ENCODE data around the gene ARMC5. TPM values are rescaled to one million over a fixed set of nuclear protein-coding genes. Genes with fewer than 3 reads are reported as not detected.
A peak's percentile ranks its signal among the peaks of the same experiment; 100 is the strongest.
"Not testable (repeated sequence)": the region's sequence is repeated elsewhere in the genome, so short reads cannot be mapped to it uniquely, and the experiment has no call there.

The ARMC5 gene
- total RNA-seq, 6 experiments from 2014 or later, result 7.6 to 11.8 (median 9.3) TPM

DNA sequence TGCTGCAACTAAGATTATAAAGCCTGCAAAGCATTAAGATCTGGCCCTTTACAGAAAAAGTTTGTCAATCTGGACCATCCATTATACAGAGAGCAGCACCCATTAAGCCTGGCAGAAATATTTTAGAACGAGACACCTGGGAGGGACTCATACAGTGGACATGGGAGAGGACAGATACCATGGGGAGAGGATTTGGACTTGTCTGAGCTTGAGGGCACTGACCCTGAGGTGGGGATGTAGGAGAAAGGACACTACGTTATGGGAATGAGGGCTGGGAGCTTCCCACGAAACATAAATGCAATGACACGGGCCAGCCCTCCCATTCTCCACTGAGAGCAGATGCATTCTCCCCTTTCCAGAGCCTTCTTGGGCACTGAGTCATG is 42.7 kb downstream of the ARMC5 start:
- H3K9me3 Mint-ChIP-seq, result no peaks in the 10 kb centered on the region
- no peak overlapping the region for H3K27ac Mint-ChIP-seq
- H3K27me3 Mint-ChIP-seq (ENCODE audit: insufficient read depth), result no peaks in the 10 kb centered on the region
- H3K36me3 Mint-ChIP-seq (ENCODE audit: low read depth), result peaks cover 7% of the 10 kb centered on the region
- no peak overlapping the region for H3K4me3 Mint-ChIP-seq
- no peak for DNase-seq
- TF ChIP-seq, protein P1, sequence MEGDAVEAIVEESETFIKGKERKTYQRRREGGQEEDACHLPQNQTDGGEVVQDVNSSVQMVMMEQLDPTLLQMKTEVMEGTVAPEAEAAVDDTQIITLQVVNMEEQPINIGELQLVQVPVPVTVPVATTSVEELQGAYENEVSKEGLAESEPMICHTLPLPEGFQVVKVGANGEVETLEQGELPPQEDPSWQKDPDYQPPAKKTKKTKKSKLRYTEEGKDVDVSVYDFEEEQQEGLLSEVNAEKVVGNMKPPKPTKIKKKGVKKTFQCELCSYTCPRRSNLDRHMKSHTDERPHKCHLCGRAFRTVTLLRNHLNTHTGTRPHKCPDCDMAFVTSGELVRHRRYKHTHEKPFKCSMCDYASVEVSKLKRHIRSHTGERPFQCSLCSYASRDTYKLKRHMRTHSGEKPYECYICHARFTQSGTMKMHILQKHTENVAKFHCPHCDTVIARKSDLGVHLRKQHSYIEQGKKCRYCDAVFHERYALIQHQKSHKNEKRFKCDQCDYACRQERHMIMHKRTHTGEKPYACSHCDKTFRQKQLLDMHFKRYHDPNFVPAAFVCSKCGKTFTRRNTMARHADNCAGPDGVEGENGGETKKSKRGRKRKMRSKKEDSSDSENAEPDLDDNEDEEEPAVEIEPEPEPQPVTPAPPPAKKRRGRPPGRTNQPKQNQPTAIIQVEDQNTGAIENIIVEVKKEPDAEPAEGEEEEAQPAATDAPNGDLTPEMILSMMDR (IDR thresholded peaks at IDR 0.05), result no peak
- H3K4me1 Mint-ChIP-seq (ENCODE audit: low read depth), result peaks cover 17% of the 10 kb centered on the region

DNA sequence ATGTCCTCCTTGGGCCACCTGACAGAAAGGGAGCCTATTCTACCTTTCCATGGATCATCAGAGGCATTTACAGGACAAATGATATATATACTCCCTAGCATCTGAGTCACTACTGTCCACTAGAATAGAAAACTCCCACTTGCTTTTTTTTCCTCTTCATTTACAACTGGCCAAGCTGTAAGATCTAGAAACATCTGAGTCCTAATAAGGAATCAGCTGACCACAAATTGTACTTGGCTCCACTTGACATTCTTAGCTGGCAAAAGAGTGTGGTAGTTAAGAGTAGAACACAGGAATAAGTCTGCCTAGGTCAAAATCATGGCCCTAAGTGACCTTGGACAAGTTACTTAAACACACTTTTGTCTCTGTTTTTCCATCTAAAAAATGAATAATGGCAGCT is 43.7 kb downstream of the ARMC5 start:
- Mint-ChIP-seq H3K4me3 (no peak overlapping the region), H3K36me3 (ENCODE audit: low read depth) (peaks cover 14% of the 10 kb centered on the region), H3K4me1 (ENCODE audit: low read depth) (peaks cover 23% of the 10 kb centered on the region), H3K27ac (no peak overlapping the region), H3K27me3 (ENCODE audit: insufficient read depth) (peaks cover 2% of the 10 kb centered on the region; the same call in 1 of the 2 replicates), H3K9me3 (no peaks in the 10 kb centered on the region)
- peak; percentile 32 for DNase-seq
- TF ChIP-seq, protein P1 (IDR thresholded peaks at IDR 0.05), result no peak

DNA sequence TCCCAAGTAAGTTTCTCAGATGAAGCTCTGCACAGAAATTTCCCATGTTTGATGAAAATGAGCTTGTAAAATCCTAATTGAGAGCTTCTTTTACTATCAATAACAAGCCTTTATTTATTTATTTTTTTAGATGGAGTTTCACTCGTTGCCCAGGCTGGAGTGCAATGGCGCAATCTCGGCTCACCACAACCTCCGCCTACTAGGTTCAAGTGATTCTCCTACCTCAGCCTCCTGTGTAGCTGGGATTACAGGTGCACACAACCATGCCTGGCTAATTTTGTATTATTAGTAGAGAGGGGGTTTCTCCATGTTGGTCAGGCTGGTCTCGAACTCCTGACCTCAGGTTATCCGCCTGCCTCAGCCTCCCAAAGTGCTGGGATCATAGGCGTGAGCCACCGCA is 44.3 kb downstream of the ARMC5 start:
- H3K27me3 Mint-ChIP-seq (ENCODE audit: insufficient read depth); DNase-seq; H3K9me3 Mint-ChIP-seq; H3K4me3 Mint-ChIP-seq; H3K27ac Mint-ChIP-seq: not testable (repeated sequence)
- Mint-ChIP-seq H3K36me3 (ENCODE audit: low read depth) (peaks cover 12% of the 10 kb centered on the region), H3K4me1 (ENCODE audit: low read depth) (peaks cover 24% of the 10 kb centered on the region)

DNA sequence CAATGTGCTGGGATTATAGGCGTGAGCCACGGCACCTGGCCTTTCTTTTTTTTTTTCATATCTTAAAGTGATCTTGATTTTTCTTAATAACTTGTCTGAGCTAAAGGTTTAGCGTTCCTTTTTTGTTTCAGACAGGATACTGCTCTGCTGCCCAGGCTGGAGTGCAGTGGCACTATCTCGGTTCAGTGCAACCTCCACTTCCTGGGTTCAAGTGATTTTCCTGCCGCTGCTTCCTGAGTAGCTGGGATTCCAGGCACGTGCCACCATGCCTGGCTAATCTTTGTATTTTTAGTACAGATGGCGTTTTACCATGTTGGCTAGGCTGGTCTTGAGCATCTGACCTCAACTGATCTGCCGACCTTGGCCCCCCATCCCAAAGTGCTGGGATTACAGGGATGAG is 44.9 kb downstream of the ARMC5 start:
- Mint-ChIP-seq H3K27me3 (ENCODE audit: insufficient read depth) (peaks cover 3% of the 10 kb centered on the region), H3K4me1 (ENCODE audit: low read depth) (peaks cover 30% of the 10 kb centered on the region), H3K9me3 (no peaks in the 10 kb centered on the region), H3K27ac (no peak overlapping the region), H3K36me3 (ENCODE audit: low read depth) (peaks cover 13% of the 10 kb centered on the region), H3K4me3 (no peak overlapping the region)
- no peak for DNase-seq
- TF ChIP-seq, protein P1 (IDR thresholded peaks at IDR 0.05), result no peak

DNA sequence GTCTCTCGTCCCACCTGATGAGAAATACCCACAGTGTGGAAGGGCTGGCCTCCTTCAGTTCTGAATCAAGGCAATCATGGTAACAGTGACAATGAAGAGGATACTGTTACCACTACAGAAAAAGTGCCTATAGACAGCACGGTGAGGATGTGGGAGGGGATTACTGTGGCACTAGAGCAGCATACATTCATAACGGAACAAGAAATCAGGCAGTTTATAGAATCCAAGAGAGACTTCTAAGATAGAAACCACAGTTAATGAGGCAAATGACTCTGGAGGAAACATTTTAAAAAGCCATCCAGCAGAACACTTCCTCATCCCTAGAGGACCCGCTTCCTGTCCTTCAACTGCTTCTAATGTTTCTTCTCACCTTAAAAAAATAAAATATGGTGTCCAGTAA is 46.2 kb downstream of the ARMC5 start:
- no peak for DNase-seq
- Mint-ChIP-seq H3K27me3 (ENCODE audit: insufficient read depth) (peaks cover 4% of the 10 kb centered on the region), H3K4me1 (ENCODE audit: low read depth) (peaks cover 34% of the 10 kb centered on the region), H3K9me3 (no peaks in the 10 kb centered on the region), H3K27ac (no peak overlapping the region), H3K36me3 (ENCODE audit: low read depth) (peaks cover 13% of the 10 kb centered on the region), H3K4me3 (no peak overlapping the region)
- TF ChIP-seq, protein P1 (IDR thresholded peaks at IDR 0.05), result no peak

DNA sequence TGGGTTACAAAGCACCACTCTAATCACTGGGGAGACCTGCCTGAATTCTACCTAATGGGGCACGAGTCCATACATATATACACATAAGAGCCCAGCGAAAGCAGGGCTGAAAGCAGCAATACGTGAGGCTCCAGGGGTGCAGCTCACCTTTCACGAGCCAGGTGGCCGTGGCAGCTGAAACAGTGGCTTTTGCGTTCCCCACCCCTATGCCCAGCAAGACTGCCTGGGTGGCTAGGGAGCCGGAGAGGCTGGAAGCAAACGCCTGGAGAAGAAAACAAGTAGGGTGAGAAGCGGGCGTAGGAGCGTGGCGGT is 48.3 kb downstream of the ARMC5 start:
- DNase-seq, result no peak
- TF ChIP-seq, protein P1 (IDR thresholded peaks at IDR 0.05), result no peak
- peaks cover 13% of the 10 kb centered on the region for H3K36me3 Mint-ChIP-seq (ENCODE audit: low read depth)
- H3K4me1 Mint-ChIP-seq (ENCODE audit: low read depth), result peaks cover 28% of the 10 kb centered on the region
- peaks cover 6% of the 10 kb centered on the region for H3K9me3 Mint-ChIP-seq
- H3K27ac Mint-ChIP-seq, result peak overlapping the region; percentile 100
- H3K4me3 Mint-ChIP-seq, result peak overlapping the region; percentile 98
- peaks cover 4% of the 10 kb centered on the region for H3K27me3 Mint-ChIP-seq (ENCODE audit: insufficient read depth)
